HepG2 (cell line): ENCODE results near the gene CALML4. TPM values are rescaled to one million over a fixed set of nuclear protein-coding genes. Genes with fewer than 3 reads are reported as not detected.

ENCODE experiments used
- ATAC-seq: fragments of 200-7000 bp; cut with Tn5 transposase; 3 replicates; pipeline ENCODE4 v1.9.1; 2020; ENCODE audit warnings: mild to moderate bottlenecking, moderate library complexity
- BruUV-seq: library from RNA; stranded (reverse); fragments of 400-500 nt; replicated peaks from 2 replicates; lab custom pipeline; 2021; lab: Mats Ljungman, UMichigan
- CTCF ChIA-PET: fragments of 300-600 bp; formaldehyde crosslinking; extraction: SDS; loops from one replicate; lab custom pipeline; 2021; ENCODE audit warnings: low total read pairs, inconsistent platforms, low intra/inter-chr PET ratio; lab: Yijun Ruan, JAX
- POLR2A ChIA-PET: fragments of 350-600 bp; sonication (Branson Sonifier 250); formaldehyde crosslinking; loops from one replicate; lab custom pipeline; 2020; ENCODE audit warnings: antibody characterized with exemption, inconsistent platforms; lab: Yijun Ruan, JAX
- DNase-seq: peaks from one replicate; pipeline ENCODE4 v3.0.0-alpha.2; 2015; ENCODE audit warnings: low spot score
- FAIRE-seq: peaks from 3 replicates; lab custom pipeline; 2011; peaks lifted over from hg19 to GRCh38; lab: Jason Lieb, UNC
- H2AFZ ChIP-seq: one replicate; pipeline ENCODE4 v1.6.1; 2011; ENCODE audit warnings: low read length, inconsistent platforms
- H3K27ac ChIP-seq: fragments of 300-600 bp; 3 replicates; pipeline ENCODE4 v1.8.0; 2011; ENCODE audit warnings: mixed run types, mild to moderate bottlenecking, mixed read lengths, low read length, inconsistent platforms; ENCODE audit not compliant: insufficient read depth; ENCODE audit errors: extremely low read length
- H3K27me3 ChIP-seq, 2 experiments: fragments of 200-600 bp in 1 of 2; 2 replicates in 1 of 2; 3 replicates in 1 of 2; pipeline versions ENCODE4 v1.6.0 to v1.8.0; 2011; ENCODE audit warnings: low read length in 2 of 2, mild to moderate bottlenecking in 2 of 2, moderate library complexity in 2 of 2, inconsistent platforms in 1 of 2; ENCODE audit not compliant: insufficient read depth in 2 of 2, control insufficient read depth in 1 of 2
- H3K36me3 ChIP-seq, 2 experiments: fragments of 200-600 bp in 1 of 2; replicated peaks in 1 of 2; 2 replicates in 1 of 2; 3 replicates in 1 of 2; pipeline versions ENCODE4 v1.5.1 to v1.8.0; 2011; ENCODE audit warnings: low read length in 2 of 2, inconsistent platforms in 1 of 2; ENCODE audit not compliant: insufficient read depth in 2 of 2, control insufficient read depth in 1 of 2
- H3K4me1 ChIP-seq: 2 replicates; pipeline ENCODE4 v1.5.1; 2012; ENCODE audit warnings: low read length, inconsistent platforms; ENCODE audit not compliant: insufficient read depth
- H3K4me2 ChIP-seq: 2 replicates; pipeline ENCODE4 v1.6.0; 2011; ENCODE audit warnings: low read depth, low read length, inconsistent platforms
- H3K4me3 ChIP-seq, 3 experiments: fragments of 200-600 bp in 1 of 3; sonication (generic), shearing (Covaris generic) in 1 of 3; replicated peaks in 1 of 3; 2 replicates each; pipeline ENCODE4 v1.5.1; 2011 to 2016; ENCODE audit warnings: low read length in 3 of 3, inconsistent platforms in 2 of 3, low read depth in 2 of 3, mild to moderate bottlenecking in 2 of 3, control low read depth in 1 of 3, mixed read lengths in 1 of 3; ENCODE audit not compliant: insufficient read depth in 1 of 3
- H3K79me2 ChIP-seq: one replicate; pipeline ENCODE4 v1.6.1; 2011; ENCODE audit warnings: low read length, inconsistent platforms; ENCODE audit not compliant: insufficient read depth
- H3K9ac ChIP-seq: 2 replicates; pipeline ENCODE4 v1.6.0; 2011; ENCODE audit warnings: mild to moderate bottlenecking, low read depth, low read length, inconsistent platforms; ENCODE audit not compliant: insufficient read depth
- H3K9me3 ChIP-seq: 2 replicates; pipeline ENCODE4 v1.5.1; 2012; ENCODE audit warnings: mild to moderate bottlenecking, low read length
- H4K20me1 ChIP-seq: 2 replicates; pipeline ENCODE4 v1.6.0; 2011; ENCODE audit warnings: inconsistent platforms, mild to moderate bottlenecking, low read length, moderate library complexity; ENCODE audit not compliant: insufficient read depth
- ATF2 ChIP-seq: sonication (generic); formaldehyde crosslinking; IDR thresholded peaks from 2 replicates; pipeline ENCODE4 v1.4.0; 2020; ENCODE audit warnings: missing genetic modification reagents
- MAFK ChIP-seq, 2 experiments: IDR thresholded peaks in 1 of 2; conservative IDR thresholded peaks in 1 of 2; 2 replicates each; pipeline ENCODE4 v1.6.1; 2011; ENCODE audit warnings: improper control_type of control experiment in 2 of 2, low read length in 2 of 2
- PRPF4 ChIP-seq: fragments of 200-400 bp; formaldehyde crosslinking; IDR thresholded peaks from 2 replicates; pipeline ENCODE4 v1.6.1; 2016; ENCODE audit warnings: low read length, low read depth; ENCODE audit not compliant: poor library complexity, severe bottlenecking
- ZMAT3 ChIP-seq: sonication (generic); formaldehyde crosslinking; conservative IDR thresholded peaks from 2 replicates; pipeline ENCODE4 v1.7.0; 2021; ENCODE audit warnings: missing genetic modification reagents
- ZNF44 ChIP-seq: sonication (generic); formaldehyde crosslinking; IDR thresholded peaks from 2 replicates; pipeline ENCODE4 v1.5.1; 2020; ENCODE audit warnings: mild to moderate bottlenecking, missing genetic modification reagents
- ZNF512 ChIP-seq: sonication (generic); formaldehyde crosslinking; IDR thresholded peaks from 2 replicates; pipeline ENCODE4 v1.4.0; 2020; ENCODE audit warnings: mild to moderate bottlenecking, missing genetic modification reagents
- ZSCAN29 ChIP-seq: sonication (generic); formaldehyde crosslinking; conservative IDR thresholded peaks from 2 replicates; pipeline ENCODE4 v1.4.0; 2020; ENCODE audit warnings: mild to moderate bottlenecking, missing genetic modification reagents
- WGBS: methylation state at CpG from one replicate; pipeline ENCODE4 v1.1.6; 2017; ENCODE audit warnings: low lambda C conversion rate; 5-methylcytosine and 5-hydroxymethylcytosine counted together
- in situ Hi-C: cut with HindIII; loops from 2 replicates; pipeline ENCODE4 v1.10.0; 2017; ENCODE audit warnings: low pct_unique_long_range_greater_than_20kb; ENCODE audit not compliant: extremely low pct_ligation_motif_present
- intact Hi-C: fragments of 100-400 bp; cut with micrococcal nuclease; formaldehyde crosslinking; loops from one replicate; pipeline ENCODE4 v1.10.0; 2022; ENCODE audit not compliant: unreplicated experiment
- polyA plus RNA-seq, 8 experiments: library from polyadenylated mRNA; depleted of rRNA in 3 of 8; stranded (reverse) in 7 of 8; unstranded in 1 of 8; fragments of >200 nt; fragmentation: Illumina TruSeq in 4 of 8; extraction: Trizol in 4 of 8; gene quantifications; 2 replicates each; pipeline versions ENCODE4 v1.2.1 to v1.2.3, GENCODE V29; 2011 to 2016; ENCODE audit warnings: low read depth in 4 of 8, missing spikeins in 1 of 8, mixed read lengths in 1 of 8; ENCODE audit not compliant: insufficient read depth in 1 of 8
- total RNA-seq, 5 experiments: library from RNA; depleted of rRNA; stranded (reverse); fragments of >200 nt; fragmentation: Illumina TruSeq; extraction: Trizol; gene quantifications; 2 replicates each; pipeline ENCODE4 v1.2.3, GENCODE V29; 2016; ENCODE audit warnings: low read depth in 1 of 5
- TF ChIP-seq, protein P1 (sequence below): sonication (generic); formaldehyde crosslinking; conservative IDR thresholded peaks from 2 replicates; pipeline ENCODE4 v1.4.0; 2020; ENCODE audit warnings: missing genetic modification reagents
- TF ChIP-seq, protein P2 (sequence below): fragments of 450-650 bp; IDR thresholded peaks from 2 replicates; pipeline ENCODE4 v1.6.1; 2017; ENCODE audit warnings: mild to moderate bottlenecking

The CALML4 gene
- total and polyA plus RNA-seq, 2 of the 13 experiments (the other 11 are each of a cell fraction or from before 2014, with no cell fraction given), result 3.6 to 8.7 TPM

- no peak for TF ChIP-seq PRPF4
Measured at GRCh38 chr15:68220967-68221366, 15.8 kb upstream of the CALML4 start (continued).

DNA sequence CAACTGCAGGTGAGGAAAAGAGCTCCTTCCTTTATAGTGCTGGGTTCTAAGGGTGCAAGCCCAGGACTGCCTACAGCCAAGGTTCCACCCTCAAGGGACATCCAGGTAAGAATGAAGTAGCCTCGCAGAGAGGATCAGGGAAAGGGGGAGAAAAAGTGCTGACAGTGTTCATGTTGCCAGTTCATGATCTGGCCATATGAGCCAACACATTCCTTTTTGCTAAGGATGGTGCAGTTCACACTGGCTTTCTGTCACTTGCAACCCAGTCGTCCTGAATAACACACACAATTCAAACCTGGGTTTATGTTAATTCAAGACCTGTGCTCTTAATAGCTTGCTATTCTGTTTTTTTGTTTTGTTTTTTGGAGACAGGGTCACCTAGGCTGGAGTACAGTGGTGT is 15.4 kb upstream of the CALML4 start:
- no peak overlapping the region for H3K4me3 ChIP-seq
- no peaks in the 10 kb centered on the region for H4K20me1 ChIP-seq
- intact Hi-C loops, result no loop called here
- no peaks in the 10 kb centered on the region for H3K27me3 ChIP-seq
- ChIA-PET POLR2A (no interaction called here), CTCF (no interaction called here)
- WGBS, result 96% methylated on average over 2 of the region's 2 CpGs
- DNase-seq (no peak), ATAC-seq (no peak), FAIRE-seq (no peak)
- TF ChIP-seq ZNF512 (CRISPR knock-in tag) (no peak), ATF2 (CRISPR knock-in tag) (no peak), MAFK (conservative IDR thresholded peaks at IDR 0.05 in 1 of 2, IDR thresholded peaks at IDR 0.05 in 1 of 2; ENCODE audit: low read length in 2 of 2) (peak; percentile 42 to 55), ZNF44 (CRISPR knock-in tag) (no peak), ZMAT3 (CRISPR knock-in tag) (no peak), ZSCAN29 (CRISPR knock-in tag) (no peak)
- TF ChIP-seq, protein P1, sequence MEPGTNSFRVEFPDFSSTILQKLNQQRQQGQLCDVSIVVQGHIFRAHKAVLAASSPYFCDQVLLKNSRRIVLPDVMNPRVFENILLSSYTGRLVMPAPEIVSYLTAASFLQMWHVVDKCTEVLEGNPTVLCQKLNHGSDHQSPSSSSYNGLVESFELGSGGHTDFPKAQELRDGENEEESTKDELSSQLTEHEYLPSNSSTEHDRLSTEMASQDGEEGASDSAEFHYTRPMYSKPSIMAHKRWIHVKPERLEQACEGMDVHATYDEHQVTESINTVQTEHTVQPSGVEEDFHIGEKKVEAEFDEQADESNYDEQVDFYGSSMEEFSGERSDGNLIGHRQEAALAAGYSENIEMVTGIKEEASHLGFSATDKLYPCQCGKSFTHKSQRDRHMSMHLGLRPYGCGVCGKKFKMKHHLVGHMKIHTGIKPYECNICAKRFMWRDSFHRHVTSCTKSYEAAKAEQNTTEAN (CRISPR knock-in tag), result no peak
- TF ChIP-seq, protein P2, sequence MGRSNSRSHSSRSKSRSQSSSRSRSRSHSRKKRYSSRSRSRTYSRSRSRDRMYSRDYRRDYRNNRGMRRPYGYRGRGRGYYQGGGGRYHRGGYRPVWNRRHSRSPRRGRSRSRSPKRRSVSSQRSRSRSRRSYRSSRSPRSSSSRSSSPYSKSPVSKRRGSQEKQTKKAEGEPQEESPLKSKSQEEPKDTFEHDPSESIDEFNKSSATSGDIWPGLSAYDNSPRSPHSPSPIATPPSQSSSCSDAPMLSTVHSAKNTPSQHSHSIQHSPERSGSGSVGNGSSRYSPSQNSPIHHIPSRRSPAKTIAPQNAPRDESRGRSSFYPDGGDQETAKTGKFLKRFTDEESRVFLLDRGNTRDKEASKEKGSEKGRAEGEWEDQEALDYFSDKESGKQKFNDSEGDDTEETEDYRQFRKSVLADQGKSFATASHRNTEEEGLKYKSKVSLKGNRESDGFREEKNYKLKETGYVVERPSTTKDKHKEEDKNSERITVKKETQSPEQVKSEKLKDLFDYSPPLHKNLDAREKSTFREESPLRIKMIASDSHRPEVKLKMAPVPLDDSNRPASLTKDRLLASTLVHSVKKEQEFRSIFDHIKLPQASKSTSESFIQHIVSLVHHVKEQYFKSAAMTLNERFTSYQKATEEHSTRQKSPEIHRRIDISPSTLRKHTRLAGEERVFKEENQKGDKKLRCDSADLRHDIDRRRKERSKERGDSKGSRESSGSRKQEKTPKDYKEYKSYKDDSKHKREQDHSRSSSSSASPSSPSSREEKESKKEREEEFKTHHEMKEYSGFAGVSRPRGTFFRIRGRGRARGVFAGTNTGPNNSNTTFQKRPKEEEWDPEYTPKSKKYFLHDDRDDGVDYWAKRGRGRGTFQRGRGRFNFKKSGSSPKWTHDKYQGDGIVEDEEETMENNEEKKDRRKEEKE, result no peak
- peaks cover 44% of the 10 kb centered on the region for H3K79me2 ChIP-seq
- no peak overlapping the region for H3K9ac ChIP-seq
- H3K27ac ChIP-seq, result no peak overlapping the region
- H3K4me2 ChIP-seq, result no peak overlapping the region
- H3K9me3 ChIP-seq, result no peaks in the 10 kb centered on the region
- peaks cover 19% of the 10 kb centered on the region for H3K4me1 ChIP-seq
- H3K36me3 ChIP-seq, result peaks cover 8 to 27% of the 10 kb centered on the region in 2 experiments; a peak in 4 of 5 replicates
- no peak overlapping the region for H2AFZ ChIP-seq
- in situ Hi-C loops, result no loop called here
- BruUV-seq, result no TSS peak
